ENCODE measurements around the gene IFT122. TPM values are rescaled to one million over a fixed set of nuclear protein-coding genes. Genes with fewer than 3 reads are reported as not detected.

The IFT122 gene
- total and polyA plus RNA-seq, 4 donors, result 10.1 to 41.2 (median 32.2) TPM

GRCh38 chr3:129399895-129400357 lies 40.1 kb upstream of the IFT122 start:
- intact Hi-C loops (cut with DNase I), result no loop called here
- peak overlapping the region in 1 of 2 donors; percentile 28 for H3K27ac ChIP-seq (ENCODE audit: low read depth in 1 of 2, low read length in 2 of 2)
- H3K36me3 ChIP-seq (ENCODE audit: control insufficient read depth in 1 of 2, insufficient read depth in 2 of 2, low read length in 1 of 2), result no peaks in the 10 kb centered on the region
- ATAC-seq (ENCODE audit: low FRiP score) (peak; percentile 43), DNase-seq (no peak)
- no peak overlapping the region for H3K4me3 ChIP-seq (ENCODE audit: low read length in 2 of 2)
- H3K27me3 ChIP-seq (ENCODE audit: control insufficient read depth in 1 of 2, insufficient read depth in 2 of 2, low read length in 1 of 2), result no peaks in the 10 kb centered on the region
- H3K9me3 ChIP-seq (ENCODE audit: control insufficient read depth, low read length), result no peaks in the 10 kb centered on the region
- no peaks in the 10 kb centered on the region for H3K4me1 ChIP-seq (ENCODE audit: control insufficient read depth in 1 of 2, insufficient read depth in 2 of 2, low read length in 2 of 2)
- 40 to 41% methylated on average over 8 of the region's 8 CpGs for WGBS, 2 donors

- ATAC-seq (ENCODE audit: low FRiP score) (no peak), DNase-seq (no peak)
- Histone ChIP-seq H3K4me1 (ENCODE audit: control insufficient read depth in 1 of 2, insufficient read depth in 2 of 2, low read length in 2 of 2) (no peaks in the 10 kb centered on the region), H3K36me3 (ENCODE audit: control insufficient read depth in 1 of 2, insufficient read depth in 2 of 2, low read length in 1 of 2) (no peaks in the 10 kb centered on the region), H3K4me3 (ENCODE audit: low read length in 2 of 2) (no peak overlapping the region), H3K27me3 (ENCODE audit: control insufficient read depth in 1 of 2, insufficient read depth in 2 of 2, low read length in 1 of 2) (no peaks in the 10 kb centered on the region), H3K9me3 (ENCODE audit: control insufficient read depth, low read length) (no peaks in the 10 kb centered on the region), H3K27ac (ENCODE audit: low read depth in 1 of 2, low read length in 2 of 2) (no peak overlapping the region)
- intact Hi-C loops (cut with DNase I), result no loop called here
- WGBS, 2 donors, result 71 to 78% methylated on average over 7 of the region's 7 CpGs
Observed at GRCh38 chr3:129402210-129402609, 37.8 kb upstream of the IFT122 start.

- Histone ChIP-seq H3K9me3 (ENCODE audit: control insufficient read depth, low read length) (no peaks in the 10 kb centered on the region), H3K4me3 (ENCODE audit: low read length in 2 of 2) (no peak overlapping the region), H3K4me1 (ENCODE audit: control insufficient read depth in 1 of 2, insufficient read depth in 2 of 2, low read length in 2 of 2) (no peaks in the 10 kb centered on the region), H3K36me3 (ENCODE audit: control insufficient read depth in 1 of 2, insufficient read depth in 2 of 2, low read length in 1 of 2) (no peaks in the 10 kb centered on the region), H3K27me3 (ENCODE audit: control insufficient read depth in 1 of 2, insufficient read depth in 2 of 2, low read length in 1 of 2) (no peaks in the 10 kb centered on the region), H3K27ac (ENCODE audit: low read depth in 1 of 2, low read length in 2 of 2) (no peak overlapping the region)
- ATAC-seq (ENCODE audit: low FRiP score), result no peak
- intact Hi-C loops (cut with DNase I), result no loop called here
- 86 to 93% methylated on average over 4 of the region's 4 CpGs for WGBS, 2 donors
- DNase-seq, result no peak
Observed at GRCh38 chr3:129402616-129403015, 37.4 kb upstream of the IFT122 start.

GRCh38 chr3:129403450-129403849 lies 36.6 kb upstream of the IFT122 start:
- H3K27ac ChIP-seq (ENCODE audit: low read depth in 1 of 2, low read length in 2 of 2), result no peak overlapping the region
- WGBS, 2 donors, result 81 to 83% methylated on average over 7 of the region's 7 CpGs
- no peak overlapping the region for H3K4me3 ChIP-seq (ENCODE audit: low read length in 2 of 2)
- no peaks in the 10 kb centered on the region for H3K9me3 ChIP-seq (ENCODE audit: control insufficient read depth, low read length)
- H3K4me1 ChIP-seq (ENCODE audit: control insufficient read depth in 1 of 2, insufficient read depth in 2 of 2, low read length in 2 of 2), result no peaks in the 10 kb centered on the region
- no peaks in the 10 kb centered on the region for H3K27me3 ChIP-seq (ENCODE audit: control insufficient read depth in 1 of 2, insufficient read depth in 2 of 2, low read length in 1 of 2)
- no peak for DNase-seq
- no peaks in the 10 kb centered on the region for H3K36me3 ChIP-seq (ENCODE audit: control insufficient read depth in 1 of 2, insufficient read depth in 2 of 2, low read length in 1 of 2)
- no peak for ATAC-seq (ENCODE audit: low FRiP score)
- intact Hi-C loops (cut with DNase I), result no loop called here

GRCh38 chr3:129404130-129404529 lies 35.9 kb upstream of the IFT122 start:
- 84 to 85% methylated on average over 8 of the region's 8 CpGs for whole genome bisulfite sequencing, 2 donors
- no peaks in the 10 kb centered on the region for H3K4me1 ChIP-seq (ENCODE audit: control insufficient read depth in 1 of 2, insufficient read depth in 2 of 2, low read length in 2 of 2)

GRCh38 chr3:129404610-129405009 lies 35.4 kb upstream of the IFT122 start:
- intact Hi-C loops (cut with DNase I), result no loop called here
- DNase-seq, result peak in 1 of 2 donors; percentile 27
- Histone ChIP-seq H3K4me1 (ENCODE audit: control insufficient read depth in 1 of 2, insufficient read depth in 2 of 2, low read length in 2 of 2) (no peaks in the 10 kb centered on the region), H3K4me3 (ENCODE audit: low read length in 2 of 2) (no peak overlapping the region), H3K9me3 (ENCODE audit: control insufficient read depth, low read length) (no peaks in the 10 kb centered on the region), H3K36me3 (ENCODE audit: control insufficient read depth in 1 of 2, insufficient read depth in 2 of 2, low read length in 1 of 2) (no peaks in the 10 kb centered on the region), H3K27ac (ENCODE audit: low read depth in 1 of 2, low read length in 2 of 2) (no peak overlapping the region), H3K27me3 (ENCODE audit: control insufficient read depth in 1 of 2, insufficient read depth in 2 of 2, low read length in 1 of 2) (no peaks in the 10 kb centered on the region)
- WGBS, 2 donors, result 79 to 83% methylated on average over 5 of the region's 5 CpGs
- ATAC-seq (ENCODE audit: low FRiP score), result no peak

More at GRCh38 chr3:129404130-129404529, 35.9 kb upstream of the IFT122 start:
- H3K27me3 ChIP-seq (ENCODE audit: control insufficient read depth in 1 of 2, insufficient read depth in 2 of 2, low read length in 1 of 2), result no peaks in the 10 kb centered on the region
- intact Hi-C loops (cut with DNase I), result no loop called here
- no peak overlapping the region for H3K27ac ChIP-seq (ENCODE audit: low read depth in 1 of 2, low read length in 2 of 2)
- peak in 1 of 2 donors; percentile 61 for DNase-seq
- no peaks in the 10 kb centered on the region for H3K9me3 ChIP-seq (ENCODE audit: control insufficient read depth, low read length)
- ATAC-seq (ENCODE audit: low FRiP score), result no peak
- H3K36me3 ChIP-seq (ENCODE audit: control insufficient read depth in 1 of 2, insufficient read depth in 2 of 2, low read length in 1 of 2), result no peaks in the 10 kb centered on the region
- H3K4me3 ChIP-seq (ENCODE audit: low read length in 2 of 2), result no peak overlapping the region

- intact Hi-C loops (cut with DNase I), result no loop called here
- no peaks in the 10 kb centered on the region for H3K27me3 ChIP-seq (ENCODE audit: control insufficient read depth in 1 of 2, insufficient read depth in 2 of 2, low read length in 1 of 2)
- no peaks in the 10 kb centered on the region for H3K9me3 ChIP-seq (ENCODE audit: control insufficient read depth, low read length)
- DNase-seq, result no peak
- no peaks in the 10 kb centered on the region for H3K36me3 ChIP-seq (ENCODE audit: control insufficient read depth in 1 of 2, insufficient read depth in 2 of 2, low read length in 1 of 2)
- H3K4me1 ChIP-seq (ENCODE audit: control insufficient read depth in 1 of 2, insufficient read depth in 2 of 2, low read length in 2 of 2), result no peaks in the 10 kb centered on the region
- no peak for ATAC-seq (ENCODE audit: low FRiP score)
- 16 to 19% methylated on average over 2 of the region's 2 CpGs for WGBS, 2 donors
- no peak overlapping the region for H3K4me3 ChIP-seq (ENCODE audit: low read length in 2 of 2)
- H3K27ac ChIP-seq (ENCODE audit: low read depth in 1 of 2, low read length in 2 of 2), result no peak overlapping the region
Observed at GRCh38 chr3:129409541-129409940, 30.5 kb upstream of the IFT122 start.

- ATAC-seq (ENCODE audit: low FRiP score), result no peak
Observed at GRCh38 chr3:129410971-129411370, 29.1 kb upstream of the IFT122 start.

GRCh38 chr3:129412542-129413198 lies 27.4 kb upstream of the IFT122 start:
- ATAC-seq (ENCODE audit: low FRiP score) (no peak), DNase-seq (no peak)
- WGBS, 2 donors, result 89 to 93% methylated on average over 6 of the region's 6 CpGs
- no peak overlapping the region for H3K4me3 ChIP-seq (ENCODE audit: low read length in 2 of 2)
- no peak overlapping the region for H3K27ac ChIP-seq (ENCODE audit: low read depth in 1 of 2, low read length in 2 of 2)
- no peaks in the 10 kb centered on the region for H3K27me3 ChIP-seq (ENCODE audit: control insufficient read depth in 1 of 2, insufficient read depth in 2 of 2, low read length in 1 of 2)
- H3K36me3 ChIP-seq (ENCODE audit: control insufficient read depth in 1 of 2, insufficient read depth in 2 of 2, low read length in 1 of 2), result no peaks in the 10 kb centered on the region
- no peaks in the 10 kb centered on the region for H3K9me3 ChIP-seq (ENCODE audit: control insufficient read depth, low read length)
- H3K4me1 ChIP-seq (ENCODE audit: control insufficient read depth in 1 of 2, insufficient read depth in 2 of 2, low read length in 2 of 2), result no peaks in the 10 kb centered on the region
- intact Hi-C loops (cut with DNase I), result no loop called here

More at GRCh38 chr3:129410971-129411370, 29.1 kb upstream of the IFT122 start:
- H3K36me3 ChIP-seq (ENCODE audit: control insufficient read depth in 1 of 2, insufficient read depth in 2 of 2, low read length in 1 of 2), result no peaks in the 10 kb centered on the region
- H3K27me3 ChIP-seq (ENCODE audit: control insufficient read depth in 1 of 2, insufficient read depth in 2 of 2, low read length in 1 of 2), result no peaks in the 10 kb centered on the region
- WGBS, 2 donors, result 93 to 94% methylated on average over 17 of the region's 17 CpGs
- no peak for DNase-seq
- no peak overlapping the region for H3K4me3 ChIP-seq (ENCODE audit: low read length in 2 of 2)
- no peaks in the 10 kb centered on the region for H3K9me3 ChIP-seq (ENCODE audit: control insufficient read depth, low read length)
- no peak overlapping the region for H3K27ac ChIP-seq (ENCODE audit: low read depth in 1 of 2, low read length in 2 of 2)
- intact Hi-C loops (cut with DNase I), result no loop called here
- no peaks in the 10 kb centered on the region for H3K4me1 ChIP-seq (ENCODE audit: control insufficient read depth in 1 of 2, insufficient read depth in 2 of 2, low read length in 2 of 2)

All from aorta (tissue), 5 donors.